DND-41 (cell line): ENCODE data around the gene UCN3.

Experiments
- ATAC-seq: fragments of 200-7000 bp; cut with Tn5 transposase; 3 replicates; pipeline ENCODE4 v1.9.1; 2021; ENCODE audit warnings: low read depth; ENCODE audit not compliant: insufficient read depth
- DNase-seq: peaks from one replicate; pipeline ENCODE4 v3.0.0-alpha.2; 2020
- H2AFZ ChIP-seq: 2 replicates; pipeline ENCODE4 v1.6.0; 2012; ENCODE audit warnings: low read depth, low read length
- H3K27ac ChIP-seq: 2 replicates; pipeline ENCODE4 v1.5.1; 2012; ENCODE audit warnings: low read length, inconsistent platforms
- H3K27me3 ChIP-seq: fragments of 200-600 bp; sonication (generic); 2 replicates; pipeline ENCODE4 v1.6.0; 2012; ENCODE audit warnings: low read length, mild to moderate bottlenecking, inconsistent platforms; ENCODE audit not compliant: insufficient read depth, poor library complexity
- H3K36me3 ChIP-seq: 2 replicates; pipeline ENCODE4 v1.5.1; 2012; ENCODE audit warnings: low read length, inconsistent platforms; ENCODE audit not compliant: insufficient read depth
- H3K4me1 ChIP-seq: 2 replicates; pipeline ENCODE4 v1.5.1; 2012; ENCODE audit warnings: mild to moderate bottlenecking, low read length; ENCODE audit not compliant: insufficient read depth
- H3K4me2 ChIP-seq: 2 replicates; pipeline ENCODE4 v1.6.0; 2012; ENCODE audit warnings: mild to moderate bottlenecking, moderate library complexity, low read length, inconsistent platforms; ENCODE audit not compliant: insufficient read depth
- H3K4me3 ChIP-seq, 2 experiments: fragments of 200-600 bp in 1 of 2; shearing (Covaris generic) in 1 of 2; 2 replicates each; pipeline ENCODE4 v1.5.1; 2012 to 2016; ENCODE audit warnings: inconsistent platforms in 2 of 2, low read length in 2 of 2, mild to moderate bottlenecking in 2 of 2, low read depth in 1 of 2, moderate library complexity in 1 of 2
- H3K79me2 ChIP-seq: 2 replicates; pipeline ENCODE4 v1.6.0; 2012; ENCODE audit warnings: low read length, inconsistent platforms; ENCODE audit not compliant: insufficient read depth
- H3K9ac ChIP-seq: 2 replicates; pipeline ENCODE4 v1.6.0; 2012; ENCODE audit warnings: low read depth, mild to moderate bottlenecking, inconsistent platforms, low read length, moderate library complexity
- H3K9me3 ChIP-seq: 2 replicates; pipeline ENCODE4 v1.5.1; 2012; ENCODE audit warnings: low read length, moderate library complexity, mild to moderate bottlenecking, inconsistent platforms; ENCODE audit not compliant: insufficient read depth, severe bottlenecking
- H4K20me1 ChIP-seq: 2 replicates; pipeline ENCODE4 v1.6.0; 2012; ENCODE audit warnings: low read length; ENCODE audit not compliant: insufficient read depth
- EZH2 ChIP-seq: IDR thresholded peaks from 3 replicates; pipeline ENCODE4 v1.6.1; 2012; ENCODE audit warnings: borderline replicate concordance, low read depth, mild to moderate bottlenecking, moderate library complexity, low read length, inconsistent platforms; ENCODE audit not compliant: severe bottlenecking
- TF ChIP-seq, protein P1 (sequence below): IDR thresholded peaks from 2 replicates; pipeline ENCODE4 v1.5.1; 2012; ENCODE audit warnings: borderline replicate concordance, low read length, moderate library complexity, mild to moderate bottlenecking; ENCODE audit not compliant: poor library complexity, severe bottlenecking; ENCODE audit errors: extremely low read depth

UCN3 gene, protein sequence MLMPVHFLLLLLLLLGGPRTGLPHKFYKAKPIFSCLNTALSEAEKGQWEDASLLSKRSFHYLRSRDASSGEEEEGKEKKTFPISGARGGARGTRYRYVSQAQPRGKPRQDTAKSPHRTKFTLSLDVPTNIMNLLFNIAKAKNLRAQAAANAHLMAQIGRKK

DNA sequence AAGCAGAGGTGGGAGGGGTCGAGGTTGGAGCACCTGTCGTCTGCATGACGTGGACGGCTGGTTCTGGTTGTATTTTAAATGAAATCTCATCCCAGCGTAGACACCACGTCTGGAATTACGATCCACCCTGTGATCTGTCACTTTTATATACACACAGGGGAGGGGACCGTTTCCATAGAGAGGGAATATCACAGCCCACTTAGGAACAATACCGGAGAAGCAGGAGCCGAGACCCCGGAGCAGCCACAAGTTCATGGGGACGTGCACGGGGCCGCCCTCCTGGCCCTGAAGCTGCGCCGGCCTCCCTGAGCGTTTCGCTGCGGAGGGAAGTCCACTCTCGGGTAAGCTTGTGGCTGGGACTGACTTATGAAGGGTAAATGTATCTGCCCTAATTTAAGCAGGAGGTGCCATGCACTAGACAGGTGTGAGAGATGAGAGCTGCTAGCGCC, at the start of gene UCN3:
UCN3 (plus strand) TSS at position 77 of the 449 bp plus-strand sequence. CDS start 8,755 bp downstream, outside the sequence.
- H3K27ac ChIP-seq: no peak within 1 kb of the TSS
- no peak within 1 kb of the TSS for H3K4me2 ChIP-seq
- no peak within 1 kb of the TSS for H3K4me3 ChIP-seq
- no peak within 1 kb of the TSS for H2AFZ ChIP-seq
- DNase-seq (no peak), ATAC-seq (no peak)
- no peaks in the 10 kb centered on the region for H3K79me2 ChIP-seq
- H3K9me3 ChIP-seq: peaks cover under 1% of the 10 kb centered on the region
- H3K4me1 ChIP-seq: no peaks in the 10 kb centered on the region
- H3K36me3 ChIP-seq: no peaks in the 10 kb centered on the region
- TF ChIP-seq, protein P1, sequence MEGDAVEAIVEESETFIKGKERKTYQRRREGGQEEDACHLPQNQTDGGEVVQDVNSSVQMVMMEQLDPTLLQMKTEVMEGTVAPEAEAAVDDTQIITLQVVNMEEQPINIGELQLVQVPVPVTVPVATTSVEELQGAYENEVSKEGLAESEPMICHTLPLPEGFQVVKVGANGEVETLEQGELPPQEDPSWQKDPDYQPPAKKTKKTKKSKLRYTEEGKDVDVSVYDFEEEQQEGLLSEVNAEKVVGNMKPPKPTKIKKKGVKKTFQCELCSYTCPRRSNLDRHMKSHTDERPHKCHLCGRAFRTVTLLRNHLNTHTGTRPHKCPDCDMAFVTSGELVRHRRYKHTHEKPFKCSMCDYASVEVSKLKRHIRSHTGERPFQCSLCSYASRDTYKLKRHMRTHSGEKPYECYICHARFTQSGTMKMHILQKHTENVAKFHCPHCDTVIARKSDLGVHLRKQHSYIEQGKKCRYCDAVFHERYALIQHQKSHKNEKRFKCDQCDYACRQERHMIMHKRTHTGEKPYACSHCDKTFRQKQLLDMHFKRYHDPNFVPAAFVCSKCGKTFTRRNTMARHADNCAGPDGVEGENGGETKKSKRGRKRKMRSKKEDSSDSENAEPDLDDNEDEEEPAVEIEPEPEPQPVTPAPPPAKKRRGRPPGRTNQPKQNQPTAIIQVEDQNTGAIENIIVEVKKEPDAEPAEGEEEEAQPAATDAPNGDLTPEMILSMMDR: no peak
- no peak for TF ChIP-seq EZH2
- no peak within 1 kb of the TSS for H3K9ac ChIP-seq
- peaks cover 5% of the 10 kb centered on the region for H3K27me3 ChIP-seq
- no peaks in the 10 kb centered on the region for H4K20me1 ChIP-seq

DNA sequence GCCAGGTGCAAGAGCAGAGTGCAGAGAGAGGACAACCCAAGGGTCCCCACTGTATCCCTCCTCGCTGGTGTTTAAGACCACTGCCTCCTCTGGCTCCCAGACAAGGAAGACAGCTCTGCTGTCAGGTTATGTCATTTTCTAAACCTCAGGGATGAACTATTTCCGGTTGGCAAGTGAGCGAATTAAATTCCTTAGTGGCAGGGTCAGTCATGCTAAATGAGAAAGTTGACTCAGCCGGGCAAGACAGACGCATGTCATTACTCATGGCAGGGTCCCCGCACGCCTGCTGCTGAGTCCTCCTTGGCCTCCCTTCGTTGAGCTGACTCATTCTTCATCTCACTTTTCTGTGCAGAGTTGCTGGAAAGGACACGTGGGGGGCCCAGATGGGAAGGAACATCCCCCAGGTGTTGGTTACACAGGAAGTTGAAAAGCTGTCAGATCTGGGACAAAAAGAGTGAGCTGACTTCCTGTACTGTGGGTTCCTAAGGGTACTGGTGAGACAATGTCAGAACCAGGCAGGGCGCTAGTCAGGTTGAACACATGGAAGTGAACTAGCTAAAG, 47.1 kb upstream of the UCN3 start:
- TF ChIP-seq EZH2: no peak
- TF ChIP-seq, protein P1: no peak
- no peaks in the 10 kb centered on the region for H3K27me3 ChIP-seq
- H3K79me2 ChIP-seq: no peaks in the 10 kb centered on the region
- peak overlapping the region in 1 of 2 experiments; percentile 43; a peak in 2 of 4 replicates for H3K4me3 ChIP-seq
- peaks cover 49% of the 10 kb centered on the region for H3K4me1 ChIP-seq
- DNase-seq: peak; percentile 90
- no peaks in the 10 kb centered on the region for H4K20me1 ChIP-seq
- no peaks in the 10 kb centered on the region for H3K9me3 ChIP-seq
- H3K9ac ChIP-seq: peak overlapping the region; percentile 30
- H3K36me3 ChIP-seq: no peaks in the 10 kb centered on the region
- ATAC-seq: peak; percentile 87
- peak overlapping the region; percentile 33; the same call in 1 of the 2 replicates for H2AFZ ChIP-seq
- H3K27ac ChIP-seq: peak overlapping the region; percentile 75
- H3K4me2 ChIP-seq: peak overlapping the region; percentile 54

DNA sequence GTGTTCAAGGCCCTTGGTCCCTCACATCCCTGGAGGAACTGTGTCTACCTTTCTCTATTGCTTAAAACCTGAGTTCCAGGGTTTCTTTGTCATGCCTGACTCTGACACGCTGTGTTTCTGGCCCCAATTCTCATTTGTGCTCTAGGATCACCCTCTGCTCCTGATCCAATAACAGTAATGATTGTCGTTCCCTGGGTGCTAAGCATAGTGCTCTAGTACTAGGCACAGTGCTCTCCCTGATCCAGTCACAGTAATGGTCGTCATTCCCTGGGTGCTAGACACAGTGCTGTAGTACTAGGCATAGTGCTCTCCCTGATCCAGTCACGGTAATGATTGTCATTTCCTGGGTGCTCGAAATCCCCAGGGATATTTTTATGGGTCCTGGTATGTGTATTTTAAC, 46.6 kb upstream of the UCN3 start:
- Histone ChIP-seq H3K4me3 (no peak overlapping the region), H2AFZ (peak overlapping the region; percentile 33; the same call in 1 of the 2 replicates), H3K27me3 (no peaks in the 10 kb centered on the region), H3K27ac (peak overlapping the region; percentile 75), H3K9ac (0 out of 2 replicates have a peak overlapping the region, but pooled peaks have one; percentile 8), H3K79me2 (no peaks in the 10 kb centered on the region), H3K36me3 (no peaks in the 10 kb centered on the region), H4K20me1 (no peaks in the 10 kb centered on the region), H3K9me3 (no peaks in the 10 kb centered on the region), H3K4me1 (peaks cover 46% of the 10 kb centered on the region), H3K4me2 (peak overlapping the region; percentile 54)
- no peak for DNase-seq
- no peak for ATAC-seq
- TF ChIP-seq, protein P1: no peak
- no peak for TF ChIP-seq EZH2
